ENCODE data around the gene AIFM2.
"Not testable (repeated sequence)": the region's sequence is repeated elsewhere in the genome, so short reads cannot be mapped to it uniquely, and the experiment has no call there.

The AIFM2 gene

GRCh38 chr10:70145666-70146488 is 13.3 kb upstream of the AIFM2 start:
- no peak for FAIRE-seq

- no peak for FAIRE-seq
Measured at GRCh38 chr10:70145166-70145665, 12.6 kb upstream of the AIFM2 start.

- no peak for FAIRE-seq
Measured at GRCh38 chr10:70144372-70145110, 11.9 kb upstream of the AIFM2 start.

GRCh38 chr10:70142555-70142954 is 9.9 kb upstream of the AIFM2 start:
- no peak for FAIRE-seq

- no peak for FAIRE-seq
Measured at GRCh38 chr10:70140297-70140696, 7.7 kb upstream of the AIFM2 start.

GRCh38 chr10:70139997-70140250 is 7.3 kb upstream of the AIFM2 start:
- FAIRE-seq: no peak

GRCh38 chr10:70139151-70139996 is 6.7 kb upstream of the AIFM2 start:
- no peak for FAIRE-seq

- no peak for FAIRE-seq
Measured at GRCh38 chr10:70137927-70138883, 5.6 kb upstream of the AIFM2 start.

- FAIRE-seq: no peak
Measured at GRCh38 chr10:70137135-70137534, 4.5 kb upstream of the AIFM2 start.

GRCh38 chr10:70135684-70136083 is 3.1 kb upstream of the AIFM2 start:
- no peak for FAIRE-seq

- FAIRE-seq: no peak
Measured at GRCh38 chr10:70135046-70135445, 2.4 kb upstream of the AIFM2 start.

GRCh38 chr10:70131560-70131937 is 1.1 kb downstream of the AIFM2 start:
- no peak for FAIRE-seq

- FAIRE-seq: no peak
Measured at GRCh38 chr10:70130878-70131559, 1.6 kb downstream of the AIFM2 start.

GRCh38 chr10:70126700-70127395 is 5.8 kb downstream of the AIFM2 start:
- no peak for FAIRE-seq

GRCh38 chr10:70125918-70126552 is 6.6 kb downstream of the AIFM2 start:
- FAIRE-seq: no peak

- no peak for FAIRE-seq
Measured at GRCh38 chr10:70124918-70125317, 7.7 kb downstream of the AIFM2 start.

- FAIRE-seq: no peak
Measured at GRCh38 chr10:70124415-70124814, 8.2 kb downstream of the AIFM2 start.

- FAIRE-seq: no peak
Measured at GRCh38 chr10:70123817-70124216, 8.8 kb downstream of the AIFM2 start.

GRCh38 chr10:70123166-70123565 is 9.5 kb downstream of the AIFM2 start:
- not testable (repeated sequence) for FAIRE-seq

GRCh38 chr10:70122742-70123141 is 9.9 kb downstream of the AIFM2 start:
- no peak for FAIRE-seq
